ENCODE data around the gene PLIN1. TPM values are rescaled to one million over a fixed set of nuclear protein-coding genes. Genes with fewer than 3 reads are reported as not detected.

The PLIN1 gene
- total and polyA plus RNA-seq, 2 experiments from 2014 or later, result 0.21 to 0.90 TPM

DNA sequence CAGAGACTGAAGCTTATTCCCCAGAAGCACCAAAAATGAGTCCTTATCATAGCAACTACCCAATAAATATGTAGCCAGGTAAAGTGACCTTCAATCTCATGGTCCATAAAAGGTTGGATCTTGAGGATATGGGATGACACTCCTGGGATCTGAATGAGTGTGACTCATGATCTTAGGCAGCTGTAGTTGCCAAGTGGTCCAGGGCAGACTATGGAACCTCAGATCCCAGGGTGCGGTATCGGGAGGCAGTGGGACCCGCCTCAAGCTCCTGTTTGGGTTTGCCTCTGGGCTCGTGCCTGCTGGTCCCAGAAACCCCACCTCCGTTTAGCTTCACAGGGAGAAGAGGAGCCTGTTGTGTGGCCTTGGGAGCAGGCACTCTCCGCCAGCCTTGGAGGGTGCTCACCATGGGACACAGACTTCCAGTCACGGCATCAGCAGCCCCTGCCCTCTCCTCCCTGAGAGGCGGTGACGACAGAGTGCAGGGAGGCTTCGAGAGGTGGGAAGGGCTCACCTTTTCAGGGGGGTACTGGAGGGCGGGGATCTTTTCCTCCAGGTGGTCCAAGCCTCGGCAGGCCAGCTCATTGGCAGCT is 8.1 kb downstream of the PLIN1 start (continued):
- TF ChIP-seq NANOG (IDR thresholded peaks at IDR 0.05; ENCODE audit: borderline replicate concordance), result no peak

DNA sequence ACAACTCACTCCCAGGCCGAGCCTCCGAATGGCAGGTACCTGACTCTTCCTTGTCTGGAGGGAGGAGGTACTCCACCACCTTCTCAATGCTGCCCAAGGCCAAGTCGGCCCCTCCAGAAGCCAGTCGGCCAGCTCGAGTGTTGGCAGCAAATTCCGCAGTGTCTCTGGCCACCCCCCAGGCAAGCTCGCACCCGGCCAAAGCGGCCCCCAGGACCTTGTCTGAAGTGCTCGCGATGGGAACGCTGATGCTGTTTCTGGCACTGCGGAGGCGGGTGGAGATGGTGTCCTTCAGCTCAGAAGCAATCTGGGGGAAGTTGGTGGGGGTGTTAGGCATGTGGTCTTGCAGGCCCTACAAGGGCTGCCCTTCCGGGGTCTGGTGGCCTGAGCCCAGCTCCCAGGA is 9.2 kb downstream of the PLIN1 start:
- H3K4me1 Mint-ChIP-seq, result peaks cover 15% of the 10 kb centered on the region
- no peaks in the 10 kb centered on the region for H3K9me2 ChIP-seq (ENCODE audit: insufficient read depth)
- no peak overlapping the region for H3K4me3 Mint-ChIP-seq
- no peaks in the 10 kb centered on the region for H3K36me3 ChIP-seq (ENCODE audit: insufficient read depth)
- DNase-seq (ENCODE audit: low spot score) (no peak), ATAC-seq (no peak)
- H4K20me1 ChIP-seq (replicated peaks; ENCODE audit: insufficient read depth), result no peaks in the 10 kb centered on the region
- TF ChIP-seq ZNF331 (CRISPR knock-in tag; IDR thresholded peaks at IDR 0.05; ENCODE audit: low read depth) (no peak), EZH2phosphoT487 (IDR thresholded peaks at IDR 0.05; ENCODE audit: unreplicated experiment) (no peak), CREB1 (CRISPR knock-in tag; IDR thresholded peaks at IDR 0.05; ENCODE audit: low read depth) (no peak), ZNF114 (CRISPR knock-in tag; IDR thresholded peaks at IDR 0.05) (no peak), JUNB (IDR thresholded peaks at IDR 0.05; ENCODE audit: unreplicated experiment) (no peak), STAT1 (IDR thresholded peaks at IDR 0.05; ENCODE audit: unreplicated experiment) (no peak), EZH2 (IDR thresholded peaks at IDR 0.05; ENCODE audit: low read depth, unreplicated experiment) (no peak), POLR2AphosphoS5 (IDR thresholded peaks at IDR 0.05; ENCODE audit: low read depth) (no peak), NANOG (IDR thresholded peaks at IDR 0.05; ENCODE audit: borderline replicate concordance) (no peak)
- TF ChIP-seq, protein P1, sequence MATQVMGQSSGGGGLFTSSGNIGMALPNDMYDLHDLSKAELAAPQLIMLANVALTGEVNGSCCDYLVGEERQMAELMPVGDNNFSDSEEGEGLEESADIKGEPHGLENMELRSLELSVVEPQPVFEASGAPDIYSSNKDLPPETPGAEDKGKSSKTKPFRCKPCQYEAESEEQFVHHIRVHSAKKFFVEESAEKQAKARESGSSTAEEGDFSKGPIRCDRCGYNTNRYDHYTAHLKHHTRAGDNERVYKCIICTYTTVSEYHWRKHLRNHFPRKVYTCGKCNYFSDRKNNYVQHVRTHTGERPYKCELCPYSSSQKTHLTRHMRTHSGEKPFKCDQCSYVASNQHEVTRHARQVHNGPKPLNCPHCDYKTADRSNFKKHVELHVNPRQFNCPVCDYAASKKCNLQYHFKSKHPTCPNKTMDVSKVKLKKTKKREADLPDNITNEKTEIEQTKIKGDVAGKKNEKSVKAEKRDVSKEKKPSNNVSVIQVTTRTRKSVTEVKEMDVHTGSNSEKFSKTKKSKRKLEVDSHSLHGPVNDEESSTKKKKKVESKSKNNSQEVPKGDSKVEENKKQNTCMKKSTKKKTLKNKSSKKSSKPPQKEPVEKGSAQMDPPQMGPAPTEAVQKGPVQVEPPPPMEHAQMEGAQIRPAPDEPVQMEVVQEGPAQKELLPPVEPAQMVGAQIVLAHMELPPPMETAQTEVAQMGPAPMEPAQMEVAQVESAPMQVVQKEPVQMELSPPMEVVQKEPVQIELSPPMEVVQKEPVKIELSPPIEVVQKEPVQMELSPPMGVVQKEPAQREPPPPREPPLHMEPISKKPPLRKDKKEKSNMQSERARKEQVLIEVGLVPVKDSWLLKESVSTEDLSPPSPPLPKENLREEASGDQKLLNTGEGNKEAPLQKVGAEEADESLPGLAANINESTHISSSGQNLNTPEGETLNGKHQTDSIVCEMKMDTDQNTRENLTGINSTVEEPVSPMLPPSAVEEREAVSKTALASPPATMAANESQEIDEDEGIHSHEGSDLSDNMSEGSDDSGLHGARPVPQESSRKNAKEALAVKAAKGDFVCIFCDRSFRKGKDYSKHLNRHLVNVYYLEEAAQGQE (IDR thresholded peaks at IDR 0.05; ENCODE audit: unreplicated experiment), result no peak
- TF ChIP-seq, protein P2, sequence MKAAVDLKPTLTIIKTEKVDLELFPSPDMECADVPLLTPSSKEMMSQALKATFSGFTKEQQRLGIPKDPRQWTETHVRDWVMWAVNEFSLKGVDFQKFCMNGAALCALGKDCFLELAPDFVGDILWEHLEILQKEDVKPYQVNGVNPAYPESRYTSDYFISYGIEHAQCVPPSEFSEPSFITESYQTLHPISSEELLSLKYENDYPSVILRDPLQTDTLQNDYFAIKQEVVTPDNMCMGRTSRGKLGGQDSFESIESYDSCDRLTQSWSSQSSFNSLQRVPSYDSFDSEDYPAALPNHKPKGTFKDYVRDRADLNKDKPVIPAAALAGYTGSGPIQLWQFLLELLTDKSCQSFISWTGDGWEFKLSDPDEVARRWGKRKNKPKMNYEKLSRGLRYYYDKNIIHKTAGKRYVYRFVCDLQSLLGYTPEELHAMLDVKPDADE (IDR thresholded peaks at IDR 0.05), result no peak
- TF ChIP-seq, protein P3, sequence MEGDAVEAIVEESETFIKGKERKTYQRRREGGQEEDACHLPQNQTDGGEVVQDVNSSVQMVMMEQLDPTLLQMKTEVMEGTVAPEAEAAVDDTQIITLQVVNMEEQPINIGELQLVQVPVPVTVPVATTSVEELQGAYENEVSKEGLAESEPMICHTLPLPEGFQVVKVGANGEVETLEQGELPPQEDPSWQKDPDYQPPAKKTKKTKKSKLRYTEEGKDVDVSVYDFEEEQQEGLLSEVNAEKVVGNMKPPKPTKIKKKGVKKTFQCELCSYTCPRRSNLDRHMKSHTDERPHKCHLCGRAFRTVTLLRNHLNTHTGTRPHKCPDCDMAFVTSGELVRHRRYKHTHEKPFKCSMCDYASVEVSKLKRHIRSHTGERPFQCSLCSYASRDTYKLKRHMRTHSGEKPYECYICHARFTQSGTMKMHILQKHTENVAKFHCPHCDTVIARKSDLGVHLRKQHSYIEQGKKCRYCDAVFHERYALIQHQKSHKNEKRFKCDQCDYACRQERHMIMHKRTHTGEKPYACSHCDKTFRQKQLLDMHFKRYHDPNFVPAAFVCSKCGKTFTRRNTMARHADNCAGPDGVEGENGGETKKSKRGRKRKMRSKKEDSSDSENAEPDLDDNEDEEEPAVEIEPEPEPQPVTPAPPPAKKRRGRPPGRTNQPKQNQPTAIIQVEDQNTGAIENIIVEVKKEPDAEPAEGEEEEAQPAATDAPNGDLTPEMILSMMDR (conservative IDR thresholded peaks at IDR 0.05; ENCODE audit: low read depth in 2 of 2), result no peak
- TF ChIP-seq, protein P4, sequence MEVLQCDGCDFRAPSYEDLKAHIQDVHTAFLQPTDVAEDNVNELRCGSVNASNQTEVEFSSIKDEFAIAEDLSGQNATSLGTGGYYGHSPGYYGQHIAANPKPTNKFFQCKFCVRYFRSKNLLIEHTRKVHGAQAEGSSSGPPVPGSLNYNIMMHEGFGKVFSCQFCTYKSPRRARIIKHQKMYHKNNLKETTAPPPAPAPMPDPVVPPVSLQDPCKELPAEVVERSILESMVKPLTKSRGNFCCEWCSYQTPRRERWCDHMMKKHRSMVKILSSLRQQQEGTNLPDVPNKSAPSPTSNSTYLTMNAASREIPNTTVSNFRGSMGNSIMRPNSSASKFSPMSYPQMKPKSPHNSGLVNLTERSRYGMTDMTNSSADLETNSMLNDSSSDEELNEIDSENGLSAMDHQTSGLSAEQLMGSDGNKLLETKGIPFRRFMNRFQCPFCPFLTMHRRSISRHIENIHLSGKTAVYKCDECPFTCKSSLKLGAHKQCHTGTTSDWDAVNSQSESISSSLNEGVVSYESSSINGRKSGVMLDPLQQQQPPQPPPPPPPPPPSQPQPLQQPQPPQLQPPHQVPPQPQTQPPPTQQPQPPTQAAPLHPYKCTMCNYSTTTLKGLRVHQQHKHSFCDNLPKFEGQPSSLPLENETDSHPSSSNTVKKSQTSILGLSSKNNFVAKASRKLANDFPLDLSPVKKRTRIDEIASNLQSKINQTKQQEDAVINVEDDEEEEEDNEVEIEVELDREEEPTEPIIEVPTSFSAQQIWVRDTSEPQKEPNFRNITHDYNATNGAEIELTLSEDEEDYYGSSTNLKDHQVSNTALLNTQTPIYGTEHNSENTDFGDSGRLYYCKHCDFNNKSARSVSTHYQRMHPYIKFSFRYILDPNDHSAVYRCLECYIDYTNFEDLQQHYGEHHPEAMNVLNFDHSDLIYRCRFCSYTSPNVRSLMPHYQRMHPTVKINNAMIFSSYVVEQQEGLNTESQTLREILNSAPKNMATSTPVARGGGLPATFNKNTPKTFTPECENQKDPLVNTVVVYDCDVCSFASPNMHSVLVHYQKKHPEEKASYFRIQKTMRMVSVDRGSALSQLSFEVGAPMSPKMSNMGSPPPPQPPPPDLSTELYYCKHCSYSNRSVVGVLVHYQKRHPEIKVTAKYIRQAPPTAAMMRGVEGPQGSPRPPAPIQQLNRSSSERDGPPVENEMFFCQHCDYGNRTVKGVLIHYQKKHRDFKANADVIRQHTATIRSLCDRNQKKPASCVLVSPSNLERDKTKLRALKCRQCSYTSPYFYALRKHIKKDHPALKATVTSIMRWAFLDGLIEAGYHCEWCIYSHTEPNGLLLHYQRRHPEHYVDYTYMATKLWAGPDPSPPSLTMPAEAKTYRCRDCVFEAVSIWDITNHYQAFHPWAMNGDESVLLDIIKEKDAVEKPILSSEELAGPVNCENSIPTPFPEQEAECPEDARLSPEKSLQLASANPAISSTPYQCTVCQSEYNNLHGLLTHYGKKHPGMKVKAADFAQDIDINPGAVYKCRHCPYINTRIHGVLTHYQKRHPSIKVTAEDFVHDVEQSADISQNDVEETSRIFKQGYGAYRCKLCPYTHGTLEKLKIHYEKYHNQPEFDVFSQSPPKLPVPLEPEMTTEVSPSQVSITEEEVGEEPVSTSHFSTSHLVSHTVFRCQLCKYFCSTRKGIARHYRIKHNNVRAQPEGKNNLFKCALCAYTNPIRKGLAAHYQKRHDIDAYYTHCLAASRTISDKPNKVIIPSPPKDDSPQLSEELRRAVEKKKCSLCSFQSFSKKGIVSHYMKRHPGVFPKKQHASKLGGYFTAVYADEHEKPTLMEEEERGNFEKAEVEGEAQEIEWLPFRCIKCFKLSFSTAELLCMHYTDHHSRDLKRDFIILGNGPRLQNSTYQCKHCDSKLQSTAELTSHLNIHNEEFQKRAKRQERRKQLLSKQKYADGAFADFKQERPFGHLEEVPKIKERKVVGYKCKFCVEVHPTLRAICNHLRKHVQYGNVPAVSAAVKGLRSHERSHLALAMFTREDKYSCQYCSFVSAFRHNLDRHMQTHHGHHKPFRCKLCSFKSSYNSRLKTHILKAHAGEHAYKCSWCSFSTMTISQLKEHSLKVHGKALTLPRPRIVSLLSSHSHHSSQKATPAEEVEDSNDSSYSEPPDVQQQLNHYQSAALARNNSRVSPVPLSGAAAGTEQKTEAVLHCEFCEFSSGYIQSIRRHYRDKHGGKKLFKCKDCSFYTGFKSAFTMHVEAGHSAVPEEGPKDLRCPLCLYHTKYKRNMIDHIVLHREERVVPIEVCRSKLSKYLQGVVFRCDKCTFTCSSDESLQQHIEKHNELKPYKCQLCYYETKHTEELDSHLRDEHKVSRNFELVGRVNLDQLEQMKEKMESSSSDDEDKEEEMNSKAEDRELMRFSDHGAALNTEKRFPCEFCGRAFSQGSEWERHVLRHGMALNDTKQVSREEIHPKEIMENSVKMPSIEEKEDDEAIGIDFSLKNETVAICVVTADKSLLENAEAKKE (CRISPR knock-in tag; IDR thresholded peaks at IDR 0.05), result no peak
- no peak overlapping the region for H3K27ac Mint-ChIP-seq
- H3K4me2 ChIP-seq, result no peak overlapping the region
- peaks cover 11% of the 10 kb centered on the region for H3K4me1 ChIP-seq (ENCODE audit: insufficient read depth)
- H3K36me3 Mint-ChIP-seq (ENCODE audit: low read depth), result no peaks in the 10 kb centered on the region
- peaks cover 11% of the 10 kb centered on the region for H3K27me3 Mint-ChIP-seq (ENCODE audit: insufficient read depth, low read depth, poor library complexity)
- no peaks in the 10 kb centered on the region for H3K9me3 Mint-ChIP-seq
- no peak overlapping the region for H2AFZ ChIP-seq
- H3K79me2 ChIP-seq (replicated peaks; ENCODE audit: insufficient read depth), result no peaks in the 10 kb centered on the region
- no peak overlapping the region for H3K27ac ChIP-seq (ENCODE audit: low read depth)
- H3F3A ChIP-seq (replicated peaks; ENCODE audit: low read depth), result no peaks in the 10 kb centered on the region
- H3K27me3 ChIP-seq (ENCODE audit: insufficient read depth), result peaks cover 11% of the 10 kb centered on the region
- H3K4me3 ChIP-seq, result no peak overlapping the region

Data from GM23338 (cell line).